PFSK-1 (cell line): ENCODE results near the gene RAB3IL1.

Experiments used
- FOXP2 ChIP-seq: optimal IDR thresholded peaks from 2 replicates; pipeline ENCODE3; 2011; ENCODE audit warnings: borderline replicate concordance, control low read depth, inconsistent platforms; ENCODE audit not compliant: insufficient read depth; ENCODE audit errors: extremely low read length, extremely low read depth
- POLR2AphosphoS5 ChIP-seq: IDR thresholded peaks from 2 replicates; pipeline ENCODE4 v1.6.1; 2012; ENCODE audit warnings: low read depth, mild to moderate bottlenecking, control low read depth, low read length, moderate library complexity
- REST ChIP-seq, 2 experiments: IDR thresholded peaks; 2 replicates each; pipeline versions ENCODE4 v1.6.1 to v1.8.0; 2011 to 2012; ENCODE audit warnings: low read depth in 2 of 2, low read length in 2 of 2, control low read depth in 1 of 2, inconsistent platforms in 1 of 2, mild to moderate bottlenecking in 1 of 2, moderate library complexity in 1 of 2; ENCODE audit not compliant: insufficient read depth in 1 of 2
- SIN3A ChIP-seq: IDR thresholded peaks from 2 replicates; pipeline ENCODE4 v1.6.1; 2012; ENCODE audit warnings: mild to moderate bottlenecking, low read length, moderate library complexity, borderline replicate concordance; ENCODE audit not compliant: insufficient read depth
- TAF1 ChIP-seq: IDR thresholded peaks from 2 replicates; pipeline ENCODE4 v1.6.1; 2012; ENCODE audit warnings: low read length, control low read depth, borderline replicate concordance; ENCODE audit not compliant: insufficient read depth

Gene RAB3IL1

GRCh38 chr11:61887839-61888494, 29.4 kb downstream of the RAB3IL1 start:
- TF ChIP-seq REST (IDR thresholded peaks at IDR 0.05; ENCODE audit: insufficient read depth in 1 of 2, low read depth in 2 of 2, low read length in 2 of 2) = no peak
- no peak for TF ChIP-seq TAF1
- TF ChIP-seq POLR2AphosphoS5 = no peak
- no peak for TF ChIP-seq SIN3A
- no peak for TF ChIP-seq FOXP2

GRCh38 chr11:61886643-61887042, 30.7 kb downstream of the RAB3IL1 start:
- TF ChIP-seq SIN3A (no peak), TAF1 (no peak), FOXP2 (no peak), POLR2AphosphoS5 (no peak), REST (IDR thresholded peaks at IDR 0.05; ENCODE audit: insufficient read depth in 1 of 2, low read depth in 2 of 2, low read length in 2 of 2) (no peak)

- TF ChIP-seq FOXP2 (no peak), POLR2AphosphoS5 (no peak), SIN3A (no peak), TAF1 (no peak), REST (IDR thresholded peaks at IDR 0.05; ENCODE audit: insufficient read depth in 1 of 2, low read depth in 2 of 2, low read length in 2 of 2) (no peak)
Measured at GRCh38 chr11:61885784-61886580, 31.4 kb downstream of the RAB3IL1 start.

- TF ChIP-seq SIN3A (no peak), POLR2AphosphoS5 (no peak), TAF1 (no peak), FOXP2 (no peak), REST (IDR thresholded peaks at IDR 0.05; ENCODE audit: insufficient read depth in 1 of 2, low read depth in 2 of 2, low read length in 2 of 2) (no peak)
Measured at GRCh38 chr11:61885166-61885778, 32.1 kb downstream of the RAB3IL1 start.

- TF ChIP-seq TAF1 (no peak), REST (IDR thresholded peaks at IDR 0.05; ENCODE audit: insufficient read depth in 1 of 2, low read depth in 2 of 2, low read length in 2 of 2) (no peak), POLR2AphosphoS5 (no peak), FOXP2 (no peak), SIN3A (no peak)
Measured at GRCh38 chr11:61883947-61884346, 33.4 kb downstream of the RAB3IL1 start.
